Nephron progenitor cell (in vitro differentiated cells): ENCODE results near the gene NAT14.

Source experiments
- DNase-seq: peaks from one replicate; pipeline ENCODE4 v3.0.0; 2021
- H3K27ac Mint-ChIP-seq: 2 replicates; pipeline ENCODE4 v1.8.0; 2021; ENCODE audit warnings: mild to moderate bottlenecking, moderate library complexity, mixed read lengths
- H3K27me3 Mint-ChIP-seq: 2 replicates; pipeline ENCODE4 v1.8.0; 2021; ENCODE audit warnings: mild to moderate bottlenecking, low read depth, mixed read lengths; ENCODE audit not compliant: poor library complexity
- H3K36me3 Mint-ChIP-seq: 2 replicates; pipeline ENCODE4 v1.8.0; 2021; ENCODE audit warnings: low read depth, mixed read lengths
- H3K4me1 Mint-ChIP-seq: 2 replicates; pipeline ENCODE4 v1.8.0; 2021; ENCODE audit warnings: mixed read lengths
- H3K4me3 Mint-ChIP-seq: 2 replicates; pipeline ENCODE4 v1.8.0; 2021; ENCODE audit warnings: mild to moderate bottlenecking, moderate library complexity, mixed read lengths
- H3K9me3 Mint-ChIP-seq: 2 replicates; pipeline ENCODE4 v1.8.0; 2021; ENCODE audit warnings: mild to moderate bottlenecking, moderate library complexity, mixed read lengths
- TF ChIP-seq, protein P1 (sequence below): fragments of 200-600 bp; sonication (generic); IDR thresholded peaks from 2 replicates; pipeline ENCODE4 v1.5.0; 2021; ENCODE audit warnings: antibody characterized with exemption

Gene NAT14

DNA sequence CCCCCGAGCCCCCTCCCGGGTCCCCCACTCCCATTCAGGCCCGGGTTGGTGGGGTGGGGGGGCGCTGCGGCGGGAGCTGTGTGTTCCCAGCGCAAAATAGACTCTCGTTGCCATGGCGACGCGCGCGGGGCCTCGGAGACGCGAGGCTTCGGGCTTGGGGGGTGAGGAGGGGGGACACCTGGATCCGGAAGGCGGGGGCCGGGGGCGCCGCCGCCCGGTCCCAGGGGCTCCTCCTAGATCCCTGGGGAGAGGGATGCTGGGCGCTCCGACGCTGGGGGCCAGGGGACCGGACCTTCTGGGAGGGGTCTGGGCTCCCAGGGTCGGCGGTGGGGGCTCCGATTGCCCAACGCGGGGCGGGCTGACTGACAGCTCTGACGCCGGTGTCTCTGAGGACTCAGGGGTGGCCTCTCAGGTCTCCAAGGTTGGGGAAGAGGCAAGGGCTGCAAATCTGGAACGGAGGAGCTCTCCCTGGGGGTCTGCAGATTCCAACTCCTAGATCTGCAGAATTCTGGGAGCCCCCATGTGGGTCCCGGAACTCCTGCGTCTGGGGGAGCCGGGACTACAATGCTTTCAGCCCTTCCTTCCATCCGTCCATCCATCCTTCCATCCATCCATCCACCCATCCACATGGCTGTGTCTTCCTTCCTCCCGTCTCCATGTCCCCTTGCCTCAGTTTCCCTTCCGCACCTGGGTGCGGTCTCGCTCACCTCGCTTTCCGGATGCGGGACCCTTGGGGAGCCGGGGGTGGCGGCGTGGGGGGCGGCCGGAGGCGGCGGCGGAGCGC lies 32.8 kb upstream of the NAT14 start:
- Mint-ChIP-seq H3K4me1 (peaks cover 31% of the 10 kb centered on the region), H3K27ac (no peak overlapping the region), H3K9me3 (no peaks in the 10 kb centered on the region), H3K27me3 (peaks cover 38% of the 10 kb centered on the region), H3K36me3 (peaks cover 17% of the 10 kb centered on the region), H3K4me3 (peak overlapping the region; percentile 83)
- DNase-seq, result peak; percentile 58
- TF ChIP-seq, protein P1, sequence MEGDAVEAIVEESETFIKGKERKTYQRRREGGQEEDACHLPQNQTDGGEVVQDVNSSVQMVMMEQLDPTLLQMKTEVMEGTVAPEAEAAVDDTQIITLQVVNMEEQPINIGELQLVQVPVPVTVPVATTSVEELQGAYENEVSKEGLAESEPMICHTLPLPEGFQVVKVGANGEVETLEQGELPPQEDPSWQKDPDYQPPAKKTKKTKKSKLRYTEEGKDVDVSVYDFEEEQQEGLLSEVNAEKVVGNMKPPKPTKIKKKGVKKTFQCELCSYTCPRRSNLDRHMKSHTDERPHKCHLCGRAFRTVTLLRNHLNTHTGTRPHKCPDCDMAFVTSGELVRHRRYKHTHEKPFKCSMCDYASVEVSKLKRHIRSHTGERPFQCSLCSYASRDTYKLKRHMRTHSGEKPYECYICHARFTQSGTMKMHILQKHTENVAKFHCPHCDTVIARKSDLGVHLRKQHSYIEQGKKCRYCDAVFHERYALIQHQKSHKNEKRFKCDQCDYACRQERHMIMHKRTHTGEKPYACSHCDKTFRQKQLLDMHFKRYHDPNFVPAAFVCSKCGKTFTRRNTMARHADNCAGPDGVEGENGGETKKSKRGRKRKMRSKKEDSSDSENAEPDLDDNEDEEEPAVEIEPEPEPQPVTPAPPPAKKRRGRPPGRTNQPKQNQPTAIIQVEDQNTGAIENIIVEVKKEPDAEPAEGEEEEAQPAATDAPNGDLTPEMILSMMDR, result no peak

GRCh38 chr19:55452749-55453346 lies 32.1 kb upstream of the NAT14 start:
- TF ChIP-seq, protein P1, result no peak
- no peaks in the 10 kb centered on the region for H3K9me3 Mint-ChIP-seq
- peaks cover 40% of the 10 kb centered on the region for H3K27me3 Mint-ChIP-seq
- H3K4me1 Mint-ChIP-seq, result peaks cover 34% of the 10 kb centered on the region
- H3K4me3 Mint-ChIP-seq, result peak overlapping the region; percentile 64
- H3K27ac Mint-ChIP-seq, result no peak overlapping the region
- peaks cover 17% of the 10 kb centered on the region for H3K36me3 Mint-ChIP-seq
- DNase-seq, result peak; percentile 90

GRCh38 chr19:55453511-55454260 lies 31.3 kb upstream of the NAT14 start:
- H3K9me3 Mint-ChIP-seq, result no peaks in the 10 kb centered on the region
- peaks cover 38% of the 10 kb centered on the region for H3K4me1 Mint-ChIP-seq
- H3K36me3 Mint-ChIP-seq, result peaks cover 17% of the 10 kb centered on the region
- H3K4me3 Mint-ChIP-seq, result peak overlapping the region; percentile 70
- TF ChIP-seq, protein P1, result no peak
- H3K27me3 Mint-ChIP-seq, result peaks cover 40% of the 10 kb centered on the region
- H3K27ac Mint-ChIP-seq, result no peak overlapping the region
- no peak for DNase-seq

DNA sequence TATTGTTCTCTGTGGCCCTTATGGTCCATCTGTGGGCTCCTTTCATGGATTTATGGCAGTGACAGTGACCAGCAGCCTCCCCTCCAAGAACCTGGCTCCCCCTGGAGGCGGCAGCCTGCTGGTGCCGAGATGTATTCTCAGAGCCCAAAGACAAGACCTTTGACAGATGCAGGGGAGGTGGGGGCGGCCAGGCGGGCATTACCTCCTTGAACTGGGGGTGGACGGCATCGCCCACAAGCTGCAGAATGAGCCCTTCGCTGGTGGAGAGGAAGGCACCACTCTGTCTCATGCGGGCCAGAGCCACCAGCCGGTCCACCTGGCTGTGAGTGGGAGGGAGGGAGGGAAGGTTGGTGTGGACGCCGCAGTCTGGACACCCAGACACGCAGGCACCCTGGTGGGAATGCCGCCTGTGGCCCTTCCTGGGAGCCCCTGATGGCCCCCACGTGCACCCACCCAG lies 30.2 kb upstream of the NAT14 start:
- TF ChIP-seq, protein P1, result peak; percentile 57
- H3K9me3 Mint-ChIP-seq, result no peaks in the 10 kb centered on the region
- H3K27ac Mint-ChIP-seq, result no peak overlapping the region
- peaks cover 17% of the 10 kb centered on the region for H3K36me3 Mint-ChIP-seq
- peak; percentile 69 for DNase-seq
- no peak overlapping the region for H3K4me3 Mint-ChIP-seq
- H3K4me1 Mint-ChIP-seq, result peaks cover 50% of the 10 kb centered on the region
- H3K27me3 Mint-ChIP-seq, result peaks cover 40% of the 10 kb centered on the region

DNA sequence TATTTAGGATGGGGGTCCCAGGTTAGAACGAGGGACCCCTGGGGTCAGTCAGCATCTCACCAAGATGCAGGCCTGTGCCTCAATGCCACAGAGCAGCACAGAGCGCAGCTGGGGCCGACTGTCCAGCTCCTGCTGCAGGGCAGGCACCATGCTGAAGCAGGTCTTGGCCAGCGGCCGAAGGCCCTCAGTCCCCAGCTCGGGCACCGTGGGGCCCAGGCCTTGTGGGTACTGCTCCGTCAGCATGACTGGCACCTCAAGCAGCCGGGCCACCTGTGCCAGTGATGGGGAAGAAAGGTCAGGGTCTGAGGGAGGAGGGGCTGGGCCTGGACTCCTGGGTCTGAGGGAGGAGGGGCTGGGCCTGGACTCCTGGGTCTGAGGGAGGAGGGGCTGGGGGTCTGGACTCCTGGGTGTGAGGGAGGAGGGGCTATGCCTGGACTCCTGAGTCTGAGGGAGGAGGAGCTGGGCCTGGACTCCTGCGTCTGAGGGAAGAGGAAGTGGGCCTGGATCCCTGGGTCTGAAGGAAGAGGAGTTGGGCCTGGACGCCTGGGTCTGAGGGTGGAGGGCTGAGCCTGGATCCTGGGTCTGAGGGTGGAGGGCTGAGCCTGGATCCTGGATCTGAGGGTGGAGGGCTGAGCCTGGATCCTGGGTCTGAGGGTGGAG lies 29.3 kb upstream of the NAT14 start:
- Mint-ChIP-seq H3K9me3 (no peaks in the 10 kb centered on the region), H3K4me3 (no peak overlapping the region), H3K27ac (no peak overlapping the region), H3K27me3 (peaks cover 37% of the 10 kb centered on the region), H3K4me1 (peaks cover 55% of the 10 kb centered on the region), H3K36me3 (peaks cover 17% of the 10 kb centered on the region)
- TF ChIP-seq, protein P1, result no peak
- DNase-seq, result no peak
